Coronary artery (tissue), 2 donors: ENCODE results near the gene CYB561D2.
A peak's percentile ranks its signal among the peaks of the same experiment; 100 is the strongest.

Source experiments
- DNase-seq: peaks from one replicate; pipeline ENCODE4 v3.0.0-alpha.2; 2017; ENCODE audit warnings: low spot score
- H3K27ac ChIP-seq, 2 donors: fragments of 200-600 bp; sonication (generic); one replicate each; pipeline ENCODE4 v1.5.1; 2016 to 2019
- H3K4me3 ChIP-seq: fragments of 200-600 bp; sonication (generic); 2 replicates; pipeline ENCODE4 v1.5.1; 2016; ENCODE audit warnings: mild to moderate bottlenecking, moderate library complexity
- CTCF ChIP-seq: fragments of 200-600 bp; sonication (generic); IDR thresholded peaks from one replicate; pipeline ENCODE4 v1.5.1; 2019; ENCODE audit warnings: antibody characterized with exemption

The CYB561D2 gene

GRCh38 chr3:50327943-50328691, 22.5 kb upstream of the CYB561D2 start, which contains the start of gene TUSC2:
TUSC2 (minus strand) TSS chr3:50328223; CDS start chr3:50328099, 124 bp downstream.
- no peak for TF ChIP-seq CTCF
- peak within 1 kb of the TSS; percentile 99 for H3K4me3 ChIP-seq
- peak; percentile 98 for DNase-seq
- peak within 1 kb of the TSS; percentile 80 to 85 for H3K27ac ChIP-seq

GRCh38 chr3:50330330-50330729, 20.3 kb upstream of the CYB561D2 start:
- TF ChIP-seq CTCF, result no peak
- H3K27ac ChIP-seq, result no peak overlapping the region
- H3K4me3 ChIP-seq, result no peak overlapping the region
- no peak for DNase-seq

- Histone ChIP-seq H3K27ac (no peak overlapping the region), H3K4me3 (no peak overlapping the region)
- TF ChIP-seq CTCF, result no peak
- no peak for DNase-seq
Observed at GRCh38 chr3:50331364-50331907, 19.2 kb upstream of the CYB561D2 start.

GRCh38 chr3:50333744-50334328, 16.8 kb upstream of the CYB561D2 start:
- Histone ChIP-seq H3K27ac (peak overlapping the region; percentile 91 to 95), H3K4me3 (peak overlapping the region; percentile 43)
- no peak for TF ChIP-seq CTCF
- peak; percentile 90 for DNase-seq

- no peak for TF ChIP-seq CTCF
- DNase-seq, result no peak
- Histone ChIP-seq H3K27ac (peak overlapping the region; percentile 91 to 95), H3K4me3 (peak overlapping the region; percentile 43)
Observed at GRCh38 chr3:50334339-50335075, 16.2 kb upstream of the CYB561D2 start.

GRCh38 chr3:50336452-50337174, 14.0 kb upstream of the CYB561D2 start:
- no peak for TF ChIP-seq CTCF
- DNase-seq, result no peak
- H3K4me3 ChIP-seq, result peak overlapping the region; percentile 91
- peak overlapping the region; percentile 95 to 99 for H3K27ac ChIP-seq
